GM21381 (cell line): Measurements from ENCODE around the gene AOPEP.

Source experiments
- ATAC-seq: cut with Tn5 transposase; IDR thresholded peaks from one replicate; pipeline ENCODE4 v1.9.1; 2021; ENCODE audit warnings: mild to moderate bottlenecking, moderate library complexity; ENCODE audit not compliant: unreplicated experiment

Gene AOPEP

DNA sequence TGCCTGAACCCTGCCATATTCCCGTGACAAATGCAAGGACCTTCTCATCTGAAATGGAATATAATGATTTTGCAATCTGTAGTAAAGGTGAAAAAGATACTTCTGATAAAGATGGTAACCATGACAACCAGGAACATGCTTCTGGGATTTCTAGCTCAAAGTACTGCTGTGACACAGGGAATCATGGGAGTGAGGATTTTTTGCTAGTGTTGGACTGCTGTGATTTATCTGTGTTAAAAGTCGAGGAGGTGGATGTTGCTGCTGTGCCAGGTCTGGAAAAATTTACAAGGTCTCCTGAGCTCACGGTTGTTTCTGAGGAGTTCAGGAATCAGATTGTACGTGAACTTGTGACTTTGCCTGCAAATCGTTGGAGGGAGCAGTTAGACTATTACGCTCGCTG, 33.5 kb downstream of the AOPEP start:
- no peak for ATAC-seq

GRCh38 chr9:94760660-94761059, 34.2 kb downstream of the AOPEP start:
- ATAC-seq = no peak

- ATAC-seq = no peak
These were observed 35.0 kb downstream of the AOPEP start for GRCh38 chr9:94761481-94761880.

DNA sequence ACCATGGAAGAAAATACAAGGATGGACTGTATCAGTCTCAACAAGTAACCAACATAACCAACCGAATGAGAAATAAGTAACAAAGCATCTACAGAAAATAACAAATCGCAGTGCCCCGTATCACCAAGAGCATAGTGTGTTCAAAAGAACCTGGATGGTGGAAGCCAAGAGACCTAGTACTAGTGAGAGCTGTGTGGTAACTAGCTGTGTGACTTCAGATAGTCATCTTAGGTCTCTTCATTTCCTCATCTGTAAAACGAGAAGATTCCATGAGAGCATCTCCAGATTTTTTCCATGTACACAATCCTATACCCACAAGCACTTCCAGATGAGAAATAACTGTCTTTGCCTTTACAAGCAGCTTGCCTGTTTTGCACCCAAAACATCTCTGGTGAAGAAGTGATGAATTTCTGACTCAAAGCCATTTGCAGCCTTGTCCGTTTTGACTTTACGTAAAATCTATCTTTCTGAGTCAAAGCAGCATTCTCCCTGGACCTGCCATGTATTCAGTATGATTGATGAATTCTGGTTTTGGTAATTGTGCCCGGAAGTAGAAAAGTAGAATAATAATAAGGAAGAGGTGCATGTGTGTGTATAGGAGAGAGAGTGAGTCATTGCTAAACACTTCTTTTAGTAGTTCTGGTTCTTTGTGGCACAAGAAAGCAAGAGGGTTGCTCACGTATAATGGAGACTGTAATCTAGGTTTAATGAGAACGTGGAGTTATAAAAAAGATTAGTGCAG, 41.0 kb downstream of the AOPEP start:
- ATAC-seq = no peak

GRCh38 chr9:94768766-94769165, 42.3 kb downstream of the AOPEP start:
- ATAC-seq = no peak

DNA sequence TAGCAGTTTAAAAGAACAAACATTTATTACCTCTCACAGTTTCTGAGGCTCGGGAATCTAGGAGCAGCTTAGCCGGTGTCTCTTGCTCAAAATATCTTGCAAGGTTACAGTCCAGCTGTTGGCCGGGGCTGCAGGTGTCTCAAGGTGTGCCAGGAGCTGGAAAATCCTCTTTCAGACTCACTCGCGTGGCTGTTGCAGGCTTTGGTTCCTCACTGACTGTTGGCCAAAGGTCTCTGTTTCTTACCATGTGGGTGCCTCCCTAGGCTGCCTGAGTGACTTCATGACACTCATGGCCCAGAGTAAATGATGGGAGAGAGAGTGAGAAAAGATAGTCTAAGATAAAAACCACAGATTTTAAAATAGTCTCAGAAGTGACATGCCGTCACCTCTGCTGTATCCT, 43.8 kb downstream of the AOPEP start:
- no peak for ATAC-seq

DNA sequence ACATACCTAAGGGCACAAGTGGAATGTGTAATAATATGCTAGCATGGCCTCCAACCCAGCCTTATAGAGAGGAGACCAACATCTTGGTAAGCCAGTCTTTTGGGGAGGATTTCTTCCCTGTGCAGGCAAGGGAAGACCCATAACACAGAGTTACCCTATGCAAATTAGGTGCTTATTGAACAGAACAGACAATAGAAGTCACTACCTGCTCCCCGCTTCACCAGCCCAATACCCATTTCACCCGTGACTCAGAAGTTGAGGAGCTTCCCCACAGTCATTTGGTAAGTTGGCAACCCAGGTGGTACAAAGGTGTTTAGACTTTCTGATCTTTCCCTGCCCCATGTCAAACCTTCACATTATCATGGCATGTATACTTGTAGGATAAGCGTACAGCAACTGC, 44.6 kb downstream of the AOPEP start:
- no peak for ATAC-seq

DNA sequence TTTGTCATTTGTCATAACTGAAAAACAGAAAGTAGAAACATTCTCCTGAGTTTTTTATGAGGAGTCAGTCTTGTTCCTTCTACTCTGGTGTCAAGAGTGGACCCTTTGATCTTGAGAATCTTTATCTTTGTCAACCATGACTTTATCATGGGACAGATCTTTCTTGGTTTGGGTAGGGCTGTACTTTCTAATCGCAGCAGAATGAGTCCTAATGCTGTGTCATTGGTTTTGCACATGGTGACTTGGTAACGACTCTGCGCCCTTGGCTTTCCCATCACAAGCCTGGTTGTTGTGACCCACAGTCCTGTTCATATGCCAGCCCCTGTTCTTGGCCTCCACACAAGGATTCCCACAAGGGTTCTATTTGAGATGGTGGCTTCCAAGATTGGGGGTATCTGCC, 45.6 kb downstream of the AOPEP start:
- no peak for ATAC-seq

- ATAC-seq = no peak
These were observed 46.3 kb downstream of the AOPEP start for GRCh38 chr9:94772639-94773303.

DNA sequence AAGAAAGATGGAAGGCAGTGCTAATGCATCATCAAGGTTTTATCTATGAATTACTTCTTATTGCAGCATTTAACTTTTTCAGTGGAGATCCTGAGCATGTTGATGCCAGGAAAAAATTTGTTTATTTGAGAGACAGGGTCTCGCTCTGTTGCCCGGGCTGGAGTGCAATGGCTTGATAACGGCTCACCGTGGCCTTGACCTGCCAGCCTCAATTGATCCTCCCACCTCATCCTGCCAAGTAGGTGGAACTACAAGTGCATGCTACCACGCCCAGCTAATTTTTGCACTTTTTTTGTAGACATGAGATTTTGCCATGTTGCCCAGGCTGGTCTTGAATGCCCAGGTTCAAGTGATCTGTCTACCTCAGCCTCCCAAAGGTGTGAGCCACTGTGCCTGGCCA, 47.2 kb downstream of the AOPEP start:
- ATAC-seq = no peak

DNA sequence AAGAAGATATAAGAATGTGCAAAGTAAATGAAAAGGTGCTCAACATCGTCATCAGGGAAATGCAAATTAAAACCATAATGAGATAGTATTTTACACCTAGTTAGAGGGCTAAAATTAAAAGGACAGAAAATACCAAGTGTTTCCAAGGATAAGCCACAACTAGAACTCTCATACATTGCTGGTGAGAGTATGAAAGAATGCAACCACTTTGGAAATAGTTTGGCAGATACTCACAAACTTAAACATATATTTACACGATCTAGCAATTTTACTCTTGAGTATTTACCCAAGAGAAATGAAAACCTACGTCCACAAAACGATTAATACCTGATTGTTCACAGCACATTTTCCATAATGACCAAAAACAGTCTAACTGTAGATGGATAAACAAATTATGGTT, 51.5 kb downstream of the AOPEP start:
- no peak for ATAC-seq

GRCh38 chr9:94779031-94779430, 52.5 kb downstream of the AOPEP start:
- ATAC-seq = no peak

DNA sequence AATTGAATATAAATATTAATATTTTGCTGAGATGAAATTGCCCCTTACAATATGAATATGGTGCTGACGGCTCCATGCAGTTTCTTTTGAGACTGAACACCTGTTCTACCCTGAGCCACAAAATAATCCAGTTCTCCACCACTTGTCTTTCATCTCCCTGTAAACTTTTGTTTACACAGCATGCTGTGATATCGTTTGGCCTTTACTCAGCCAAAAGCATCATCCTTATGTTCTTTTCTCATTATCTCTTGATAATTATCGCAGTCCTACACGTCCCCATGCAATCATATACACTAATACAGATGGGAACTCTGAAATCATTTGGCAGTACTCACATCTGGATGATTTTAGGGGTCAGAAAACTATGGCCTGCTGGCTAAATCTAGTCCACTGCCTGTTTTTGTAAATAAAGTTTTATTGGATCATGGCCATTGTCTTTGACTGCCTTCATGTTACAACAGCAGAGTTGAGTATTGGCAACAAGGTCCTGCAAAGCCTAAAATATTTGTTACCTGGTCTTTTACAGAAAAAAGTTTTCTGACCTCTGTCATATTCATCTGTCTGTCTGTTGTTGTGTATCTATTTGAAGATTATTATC, 53.3 kb downstream of the AOPEP start:
- no peak for ATAC-seq

DNA sequence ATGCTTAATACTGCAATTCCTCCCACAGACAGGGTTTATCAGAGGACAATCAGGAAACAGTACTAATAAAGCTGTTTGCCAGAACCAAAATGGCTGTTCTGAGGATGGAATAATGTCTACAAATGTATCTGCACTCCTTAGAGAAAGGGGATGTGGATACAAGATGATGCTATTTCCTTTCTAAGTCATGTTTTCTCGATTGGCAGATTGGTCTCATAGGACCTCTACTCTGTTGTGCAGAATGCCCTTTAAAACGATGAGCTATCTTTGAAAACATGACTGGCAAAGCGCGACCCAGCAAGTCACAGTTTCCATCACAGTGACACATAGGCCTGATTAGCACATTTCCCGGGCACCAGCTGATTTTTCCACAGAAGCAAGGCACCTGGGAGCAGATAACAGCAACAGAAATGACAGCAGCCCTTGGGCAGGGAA, 54.0 kb downstream of the AOPEP start:
- no peak for ATAC-seq

GRCh38 chr9:94782355-94783101, 56.0 kb downstream of the AOPEP start:
- ATAC-seq = no peak

DNA sequence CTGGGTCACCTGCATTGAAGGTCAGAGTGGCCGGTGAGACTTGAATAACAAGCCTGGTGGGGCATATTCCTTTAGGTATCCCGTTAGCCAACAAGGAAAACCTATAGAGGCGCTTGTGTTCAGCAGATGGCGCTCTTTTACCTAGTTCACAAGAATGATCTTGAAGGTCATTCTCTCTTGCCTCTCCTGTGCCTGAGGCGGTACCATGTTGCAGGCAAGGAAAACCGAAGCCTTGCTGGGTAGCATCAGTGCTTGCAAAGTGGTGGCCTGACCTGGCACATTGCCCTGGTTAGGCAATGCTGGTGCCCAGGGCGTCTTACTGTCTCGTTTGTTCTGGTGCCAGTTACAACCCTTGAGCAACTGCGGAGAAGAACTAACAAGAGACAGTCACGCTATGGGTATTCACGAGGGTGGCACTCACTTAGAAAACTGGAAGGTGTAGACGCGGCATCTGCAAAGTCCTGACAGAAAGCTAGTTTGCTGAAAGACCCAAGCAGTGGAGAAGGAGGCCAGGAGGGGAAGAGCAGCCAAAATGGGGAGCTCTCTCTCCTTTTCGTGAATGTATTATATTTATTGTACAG, 56.7 kb downstream of the AOPEP start:
- ATAC-seq = no peak

DNA sequence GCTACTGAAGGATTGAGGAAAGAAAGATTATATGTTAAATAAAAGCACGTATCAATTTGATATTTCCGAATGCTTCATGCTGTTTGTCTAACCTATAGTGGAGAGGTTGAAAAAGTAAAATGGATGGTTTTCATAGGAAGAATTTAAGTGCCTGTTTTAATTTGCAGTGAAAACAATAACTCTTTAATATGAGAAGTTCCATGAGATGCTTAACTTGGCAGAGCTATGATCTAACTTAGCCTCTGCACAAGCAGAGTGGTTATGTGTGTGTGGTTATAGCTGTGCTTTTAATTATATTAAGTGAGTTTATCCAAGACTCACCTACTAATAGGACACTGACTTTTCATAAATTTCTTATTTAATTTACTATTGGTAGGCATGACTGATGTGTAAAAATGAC, 57.4 kb downstream of the AOPEP start:
- no peak for ATAC-seq

DNA sequence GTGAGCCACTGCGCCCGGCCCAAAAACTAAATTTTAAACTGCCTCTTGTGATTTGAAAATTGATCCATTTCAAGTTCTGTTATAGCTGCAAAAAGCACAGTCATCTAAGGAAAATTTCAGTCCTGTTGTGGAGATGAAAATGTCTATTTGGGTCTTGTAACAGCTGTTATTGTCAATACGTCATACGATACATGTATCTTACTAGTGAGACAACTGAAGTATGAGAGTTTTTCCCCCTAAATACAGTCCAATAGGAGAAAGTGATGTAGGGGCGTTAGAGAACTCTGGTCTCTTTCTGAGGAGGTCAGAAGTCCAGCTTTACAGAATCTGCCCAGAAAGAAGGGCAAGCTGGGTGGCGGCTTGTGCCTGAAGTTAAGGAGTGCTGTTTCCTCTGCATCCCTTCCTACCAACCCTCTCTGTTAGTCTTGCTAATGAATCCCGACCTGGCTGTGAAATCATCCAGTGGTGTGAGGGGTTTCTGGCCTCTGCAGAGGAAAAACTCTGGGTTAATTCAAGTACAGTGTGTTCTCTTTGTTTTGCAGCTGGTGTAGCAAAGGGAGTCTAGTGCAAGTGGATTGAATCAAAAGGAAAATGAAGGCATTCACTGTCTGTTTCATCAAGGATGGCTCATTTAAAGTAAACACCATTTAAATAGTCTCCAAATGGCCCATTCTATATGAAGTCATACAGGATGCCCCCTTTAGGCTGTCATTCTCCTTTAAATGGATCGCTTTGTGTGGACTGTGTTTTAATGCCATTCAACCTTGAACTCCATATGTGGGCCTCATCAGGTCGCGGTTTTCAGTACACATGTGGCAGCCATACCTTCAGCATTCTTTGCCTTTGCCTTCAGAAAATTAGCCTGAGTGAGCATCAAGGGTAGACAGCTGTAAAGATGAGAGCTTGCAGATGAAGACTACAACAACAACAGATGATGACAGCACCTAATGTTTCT, 59.0 kb downstream of the AOPEP start:
- no peak for ATAC-seq

DNA sequence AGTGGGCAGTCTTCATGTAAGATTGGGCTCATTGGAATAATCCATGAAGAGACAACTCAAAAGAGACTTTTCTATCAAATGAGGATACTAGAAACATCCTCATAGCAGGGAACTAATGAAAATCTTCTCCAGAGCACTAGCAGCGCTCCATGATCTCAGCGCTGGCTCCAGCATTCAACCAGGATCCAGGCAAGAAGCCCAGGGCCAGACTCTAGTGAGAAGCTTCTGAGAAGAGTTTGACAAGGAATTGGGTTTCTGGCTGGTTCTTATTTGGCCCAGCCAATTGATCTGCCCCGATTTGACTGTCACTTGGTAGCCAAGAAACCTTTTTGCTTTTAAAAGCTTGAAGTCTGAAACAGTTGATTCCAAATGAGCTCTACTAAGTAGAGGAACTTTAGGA, 60.1 kb downstream of the AOPEP start:
- ATAC-seq = no peak

GRCh38 chr9:94787266-94787665, 60.8 kb downstream of the AOPEP start:
- ATAC-seq = no peak
